Thoracic aorta (tissue), 2 donors: ENCODE data around the gene COG6. TPM values are rescaled to one million over a fixed set of nuclear protein-coding genes. Genes with fewer than 3 reads are reported as not detected.

Source experiments
- ATAC-seq: fragments of 150-250 bp; one replicate; pipeline ENCODE4 v1.8.0; 2017; ENCODE audit warnings: low read depth; ENCODE audit not compliant: insufficient number of reproducible peaks, low FRiP score
- DNase-seq: peaks from one replicate; pipeline ENCODE4 v3.0.0-alpha.2; 2020; ENCODE audit warnings: low spot score
- H3K27ac ChIP-seq, 2 donors: fragments of 200-600 bp; sonication (generic); 1 replicate in 1 of 2; 2 replicates in 1 of 2; pipeline ENCODE4 v1.5.1; 2016; ENCODE audit warnings: mild to moderate bottlenecking in 2 of 2, moderate library complexity in 2 of 2
- H3K27me3 ChIP-seq: fragments of 200-600 bp; sonication (generic); replicated peaks from 2 replicates; pipeline ENCODE4 v1.6.0; 2016; ENCODE audit warnings: mild to moderate bottlenecking; ENCODE audit not compliant: insufficient read depth
- H3K36me3 ChIP-seq: fragments of 200-600 bp; sonication (generic); one replicate; pipeline ENCODE4 v1.5.1; 2016
- H3K4me1 ChIP-seq, 2 donors: fragments of 200-600 bp; sonication (generic); 1 replicate in 1 of 2; 2 replicates in 1 of 2; pipeline versions ENCODE4 v1.5.1 to v1.6.0; 2016; ENCODE audit warnings: low read depth in 2 of 2, mild to moderate bottlenecking in 1 of 2; ENCODE audit not compliant: control insufficient read depth in 1 of 2
- H3K4me3 ChIP-seq: fragments of 200-600 bp; sonication (generic); 2 replicates; pipeline ENCODE4 v1.5.1; 2016; ENCODE audit warnings: mild to moderate bottlenecking
- H3K9me3 ChIP-seq: fragments of 200-600 bp; sonication (generic); 2 replicates; pipeline ENCODE4 v1.5.1; 2016
- total RNA-seq, 2 donors: library from RNA; depleted of rRNA; stranded (reverse); fragments of >200 nt; gene quantifications; one replicate each; pipeline versions ENCODE4 v1.1.0 to v1.2.3, GENCODE V29; 2016
- TF ChIP-seq, protein P1 (sequence below): fragments of 200-600 bp; sonication (generic); IDR thresholded peaks from one replicate; pipeline ENCODE4 v1.5.1; 2019; ENCODE audit warnings: antibody characterized with exemption

The COG6 gene
- total RNA-seq, 2 donors from 2014 or later = 28.9 to 42.4 TPM

DNA sequence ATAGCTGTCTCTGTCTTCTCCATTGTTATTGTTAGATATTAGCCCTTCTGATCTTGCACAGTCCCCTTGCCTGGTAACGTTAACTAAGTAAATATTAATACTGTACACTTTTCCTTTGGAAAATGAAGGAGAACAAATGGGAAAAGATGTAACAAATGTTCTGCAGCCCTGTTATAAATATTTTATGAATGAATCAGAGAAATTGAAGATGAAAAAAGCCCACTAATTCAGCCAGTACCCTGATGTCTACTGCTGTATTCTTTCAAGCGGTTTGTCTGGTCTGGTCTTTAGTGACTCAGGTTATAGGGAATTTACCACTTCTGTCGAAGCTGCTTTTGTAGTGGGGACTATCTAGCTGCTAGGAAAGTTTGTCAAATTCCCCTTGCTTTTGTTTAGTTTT, 121.0 kb downstream of the COG6 start:
- H3K4me3 ChIP-seq = no peak overlapping the region
- DNase-seq (no peak), ATAC-seq (no peak)
- no peaks in the 10 kb centered on the region for H3K4me1 ChIP-seq
- TF ChIP-seq, protein P1, sequence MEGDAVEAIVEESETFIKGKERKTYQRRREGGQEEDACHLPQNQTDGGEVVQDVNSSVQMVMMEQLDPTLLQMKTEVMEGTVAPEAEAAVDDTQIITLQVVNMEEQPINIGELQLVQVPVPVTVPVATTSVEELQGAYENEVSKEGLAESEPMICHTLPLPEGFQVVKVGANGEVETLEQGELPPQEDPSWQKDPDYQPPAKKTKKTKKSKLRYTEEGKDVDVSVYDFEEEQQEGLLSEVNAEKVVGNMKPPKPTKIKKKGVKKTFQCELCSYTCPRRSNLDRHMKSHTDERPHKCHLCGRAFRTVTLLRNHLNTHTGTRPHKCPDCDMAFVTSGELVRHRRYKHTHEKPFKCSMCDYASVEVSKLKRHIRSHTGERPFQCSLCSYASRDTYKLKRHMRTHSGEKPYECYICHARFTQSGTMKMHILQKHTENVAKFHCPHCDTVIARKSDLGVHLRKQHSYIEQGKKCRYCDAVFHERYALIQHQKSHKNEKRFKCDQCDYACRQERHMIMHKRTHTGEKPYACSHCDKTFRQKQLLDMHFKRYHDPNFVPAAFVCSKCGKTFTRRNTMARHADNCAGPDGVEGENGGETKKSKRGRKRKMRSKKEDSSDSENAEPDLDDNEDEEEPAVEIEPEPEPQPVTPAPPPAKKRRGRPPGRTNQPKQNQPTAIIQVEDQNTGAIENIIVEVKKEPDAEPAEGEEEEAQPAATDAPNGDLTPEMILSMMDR = no peak
- H3K27me3 ChIP-seq = no peaks in the 10 kb centered on the region
- no peaks in the 10 kb centered on the region for H3K9me3 ChIP-seq
- no peak overlapping the region for H3K27ac ChIP-seq
- H3K36me3 ChIP-seq = no peaks in the 10 kb centered on the region

DNA sequence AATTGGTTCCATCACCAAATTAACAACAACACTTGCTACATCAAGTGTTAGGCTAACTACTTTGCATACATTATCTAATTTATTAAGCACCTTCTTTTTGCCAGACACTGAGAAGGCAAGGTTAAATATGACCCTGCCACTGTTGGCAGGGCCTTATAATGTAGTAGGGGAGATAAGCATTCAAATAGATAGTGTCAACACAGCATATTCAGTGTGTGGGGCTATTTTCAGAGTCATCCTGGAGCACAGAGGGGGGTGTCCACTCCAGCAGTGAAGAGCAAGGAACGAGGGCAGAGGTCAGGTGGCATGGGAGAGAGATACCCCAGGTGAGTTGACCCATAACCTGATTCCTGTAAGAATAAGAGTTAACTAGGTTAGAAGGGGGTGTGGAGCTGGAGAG, 121.6 kb downstream of the COG6 start:
- Histone ChIP-seq H3K9me3 (no peaks in the 10 kb centered on the region), H3K27ac (no peak overlapping the region), H3K4me1 (no peaks in the 10 kb centered on the region), H3K36me3 (no peaks in the 10 kb centered on the region), H3K4me3 (no peak overlapping the region), H3K27me3 (no peaks in the 10 kb centered on the region)
- ATAC-seq (no peak), DNase-seq (no peak)
- TF ChIP-seq, protein P1 = no peak

DNA sequence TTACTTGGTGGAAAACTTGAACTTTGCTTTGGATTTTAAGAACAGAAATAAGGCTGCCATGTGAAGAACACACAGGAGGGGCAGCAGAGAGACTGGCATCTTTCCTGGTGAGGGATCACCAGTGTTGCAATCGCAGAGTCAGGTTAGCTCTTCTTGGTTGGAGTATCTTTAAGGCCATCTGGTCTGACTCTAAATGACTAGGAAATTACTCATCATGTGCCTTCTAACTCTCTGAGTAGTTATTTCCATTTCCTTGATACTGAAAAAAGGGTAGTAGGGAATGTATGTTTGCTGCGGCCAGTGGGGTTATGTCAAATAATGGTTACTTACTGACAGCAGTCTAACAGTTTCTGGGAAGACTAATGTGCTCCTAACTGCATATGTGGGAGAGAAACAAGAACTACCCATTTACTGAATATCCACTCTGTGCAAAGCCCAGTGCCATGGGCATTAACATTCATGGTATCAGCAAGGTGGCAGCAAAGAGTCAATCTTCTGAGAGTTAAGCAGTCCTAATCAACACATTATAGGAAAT, 122.1 kb downstream of the COG6 start:
- H3K4me3 ChIP-seq = no peak overlapping the region
- ATAC-seq = no peak
- H3K36me3 ChIP-seq = no peaks in the 10 kb centered on the region
- no peaks in the 10 kb centered on the region for H3K27me3 ChIP-seq
- no peak overlapping the region for H3K27ac ChIP-seq
- no peak for DNase-seq
- TF ChIP-seq, protein P1 = no peak
- no peaks in the 10 kb centered on the region for H3K4me1 ChIP-seq
- no peaks in the 10 kb centered on the region for H3K9me3 ChIP-seq

DNA sequence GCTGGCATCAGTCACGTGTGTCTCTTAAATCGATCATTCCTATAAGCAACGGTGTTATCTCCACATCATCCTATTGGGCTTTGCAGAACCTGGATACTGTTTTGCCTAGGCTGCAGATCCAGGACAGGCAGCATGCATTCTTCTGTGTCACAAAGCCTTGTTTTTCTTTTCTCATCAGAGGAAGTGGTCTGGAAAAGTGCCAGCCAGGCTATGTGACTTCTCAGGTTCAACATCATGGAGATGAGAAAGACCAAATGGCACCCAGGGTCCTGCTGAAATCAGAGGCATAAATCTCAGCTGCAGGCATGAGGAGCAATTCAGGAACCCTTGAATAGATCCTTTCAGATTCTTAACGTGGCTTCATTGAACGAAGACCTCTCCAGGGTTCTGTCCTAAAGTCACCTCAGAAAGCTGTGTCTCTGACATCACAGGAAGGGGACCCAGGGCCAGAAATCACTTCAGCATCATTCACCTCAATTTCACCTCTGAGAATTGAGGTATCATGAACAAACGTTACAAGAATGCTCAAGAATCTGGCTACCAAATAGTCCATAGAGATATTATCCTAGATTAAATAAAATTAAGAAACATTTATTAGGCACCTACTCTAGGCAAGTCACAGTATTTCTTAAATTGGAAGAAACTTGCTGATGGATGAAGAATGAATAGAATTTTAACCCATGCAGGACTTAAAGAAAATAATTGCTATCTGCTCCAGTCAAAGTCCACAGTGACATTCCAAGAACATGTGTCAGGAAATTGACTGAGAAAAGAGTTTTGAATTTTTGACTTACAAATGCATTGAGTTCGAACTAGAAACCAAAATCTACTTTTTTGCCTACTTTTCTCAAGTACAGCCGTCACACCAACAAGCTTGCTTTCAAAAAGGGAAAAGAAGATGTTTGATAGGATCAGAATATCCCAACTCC, 124.1 kb downstream of the COG6 start:
- H3K4me1 ChIP-seq = no peaks in the 10 kb centered on the region
- H3K27me3 ChIP-seq = no peaks in the 10 kb centered on the region
- no peak for DNase-seq
- no peak overlapping the region for H3K27ac ChIP-seq
- H3K9me3 ChIP-seq = no peaks in the 10 kb centered on the region
- no peak for ATAC-seq
- TF ChIP-seq, protein P1 = no peak
- H3K4me3 ChIP-seq = no peak overlapping the region
- no peaks in the 10 kb centered on the region for H3K36me3 ChIP-seq

DNA sequence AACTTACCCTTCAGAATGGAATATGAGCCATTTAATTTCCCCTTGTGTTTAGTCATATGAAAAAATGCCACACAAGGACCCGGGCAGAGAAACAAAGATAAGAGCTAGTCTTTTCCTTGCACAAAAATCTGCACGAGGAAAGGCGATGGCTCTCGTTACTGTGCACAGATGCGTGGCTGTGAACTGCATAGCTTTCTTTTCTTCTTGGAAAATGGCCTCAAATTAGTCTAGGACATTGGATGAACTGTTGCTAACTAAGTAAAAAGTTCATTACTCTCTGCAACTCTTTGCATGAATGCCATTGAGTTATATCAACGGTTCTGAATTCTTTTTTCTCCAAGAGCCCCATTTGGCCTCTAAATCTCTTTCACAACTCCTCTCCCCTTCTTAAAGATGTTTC, 125.2 kb downstream of the COG6 start:
- no peaks in the 10 kb centered on the region for H3K36me3 ChIP-seq
- TF ChIP-seq, protein P1 = no peak
- no peak for DNase-seq
- H3K9me3 ChIP-seq = no peaks in the 10 kb centered on the region
- no peak overlapping the region for H3K27ac ChIP-seq
- ATAC-seq = no peak
- H3K4me1 ChIP-seq = no peaks in the 10 kb centered on the region
- no peak overlapping the region for H3K4me3 ChIP-seq
- H3K27me3 ChIP-seq = no peaks in the 10 kb centered on the region
